IPS-20b (cell line): ENCODE measurements around the gene CERS3.

Experiments used
- H3K27ac ChIP-seq: one replicate; pipeline ENCODE4 v1.5.1; 2013; ENCODE audit warnings: low read length
- H3K27me3 ChIP-seq: 2 replicates; pipeline ENCODE4 v1.6.1; 2013; ENCODE audit warnings: mild to moderate bottlenecking, low read length, inconsistent platforms; ENCODE audit not compliant: insufficient read depth
- H3K36me3 ChIP-seq: 2 replicates; pipeline ENCODE4 v1.6.1; 2013; ENCODE audit warnings: low read depth, mild to moderate bottlenecking, inconsistent platforms, low read length, moderate library complexity; ENCODE audit not compliant: insufficient read depth
- H3K4me1 ChIP-seq: 2 replicates; pipeline ENCODE4 v1.6.1; 2013; ENCODE audit warnings: mild to moderate bottlenecking, control low read depth, inconsistent platforms, low read length, moderate library complexity; ENCODE audit not compliant: insufficient read depth
- H3K4me3 ChIP-seq: 2 replicates; pipeline ENCODE4 v1.5.1; 2013; ENCODE audit warnings: mild to moderate bottlenecking, low read length, inconsistent platforms
- H3K9ac ChIP-seq: 2 replicates; pipeline ENCODE4 v1.6.1; 2013; ENCODE audit warnings: low read depth, mild to moderate bottlenecking, inconsistent platforms, low read length, moderate library complexity
- H3K9me3 ChIP-seq: 2 replicates; pipeline ENCODE4 v1.6.1; 2013; ENCODE audit warnings: mild to moderate bottlenecking, low read depth, low read length, inconsistent platforms; ENCODE audit not compliant: insufficient read depth

The CERS3 gene

GRCh38 chr15:100373120-100373896, 155.4 kb downstream of the CERS3 start:
- Histone ChIP-seq H3K36me3 (no peaks in the 10 kb centered on the region), H3K9ac (peak overlapping the region; percentile 58; the same call in 1 of the 2 replicates), H3K4me3 (peak overlapping the region; percentile 79), H3K27ac (no peak overlapping the region), H3K9me3 (peaks cover 7% of the 10 kb centered on the region; the same call in 1 of the 2 replicates), H3K4me1 (no peaks in the 10 kb centered on the region), H3K27me3 (peaks cover 38% of the 10 kb centered on the region)

- peaks cover 7% of the 10 kb centered on the region; the same call in 1 of the 2 replicates for H3K9me3 ChIP-seq
- peaks cover 38% of the 10 kb centered on the region for H3K27me3 ChIP-seq
- no peaks in the 10 kb centered on the region for H3K4me1 ChIP-seq
- no peaks in the 10 kb centered on the region for H3K36me3 ChIP-seq
- H3K27ac ChIP-seq = no peak overlapping the region
- H3K4me3 ChIP-seq = peak overlapping the region; percentile 79
- peak overlapping the region; percentile 58; the same call in 1 of the 2 replicates for H3K9ac ChIP-seq
Observed at GRCh38 chr15:100372739-100373119, 156.0 kb downstream of the CERS3 start.

- no peak overlapping the region for H3K4me3 ChIP-seq
- H3K36me3 ChIP-seq = no peaks in the 10 kb centered on the region
- no peak overlapping the region for H3K27ac ChIP-seq
- H3K27me3 ChIP-seq = peaks cover 4% of the 10 kb centered on the region
- H3K9ac ChIP-seq = no peak overlapping the region; the same call in 1 of the 2 replicates
- no peaks in the 10 kb centered on the region for H3K4me1 ChIP-seq
- no peaks in the 10 kb centered on the region for H3K9me3 ChIP-seq
Observed at GRCh38 chr15:100355342-100355741, 173.4 kb downstream of the CERS3 start.

- no peak overlapping the region for H3K4me3 ChIP-seq
- no peaks in the 10 kb centered on the region for H3K9me3 ChIP-seq
- H3K27ac ChIP-seq = no peak overlapping the region
- no peak overlapping the region for H3K9ac ChIP-seq
- no peaks in the 10 kb centered on the region for H3K4me1 ChIP-seq
- no peaks in the 10 kb centered on the region for H3K36me3 ChIP-seq
- H3K27me3 ChIP-seq = peaks cover 14% of the 10 kb centered on the region
Observed at GRCh38 chr15:100353449-100353848, 175.3 kb downstream of the CERS3 start.

- no peak overlapping the region for H3K27ac ChIP-seq
- H3K36me3 ChIP-seq = no peaks in the 10 kb centered on the region
- H3K4me1 ChIP-seq = no peaks in the 10 kb centered on the region
- H3K9me3 ChIP-seq = no peaks in the 10 kb centered on the region
- H3K27me3 ChIP-seq = peaks cover 21% of the 10 kb centered on the region
- peak overlapping the region; percentile 44; the same call in 1 of the 2 replicates for H3K9ac ChIP-seq
- H3K4me3 ChIP-seq = peak overlapping the region; percentile 95
Observed at GRCh38 chr15:100350434-100351226, 178.1 kb downstream of the CERS3 start.
